Islet precursor cell (in vitro differentiated cells): Measurements from ENCODE around the gene CASP9.
"Not testable (repeated sequence)": the region's sequence is repeated elsewhere in the genome, so short reads cannot be mapped to it uniquely, and the experiment has no call there.

Source experiments
- DNase-seq: peaks from one replicate; pipeline ENCODE4 v3.0.0-alpha.2; 2018

CASP9 gene

DNA sequence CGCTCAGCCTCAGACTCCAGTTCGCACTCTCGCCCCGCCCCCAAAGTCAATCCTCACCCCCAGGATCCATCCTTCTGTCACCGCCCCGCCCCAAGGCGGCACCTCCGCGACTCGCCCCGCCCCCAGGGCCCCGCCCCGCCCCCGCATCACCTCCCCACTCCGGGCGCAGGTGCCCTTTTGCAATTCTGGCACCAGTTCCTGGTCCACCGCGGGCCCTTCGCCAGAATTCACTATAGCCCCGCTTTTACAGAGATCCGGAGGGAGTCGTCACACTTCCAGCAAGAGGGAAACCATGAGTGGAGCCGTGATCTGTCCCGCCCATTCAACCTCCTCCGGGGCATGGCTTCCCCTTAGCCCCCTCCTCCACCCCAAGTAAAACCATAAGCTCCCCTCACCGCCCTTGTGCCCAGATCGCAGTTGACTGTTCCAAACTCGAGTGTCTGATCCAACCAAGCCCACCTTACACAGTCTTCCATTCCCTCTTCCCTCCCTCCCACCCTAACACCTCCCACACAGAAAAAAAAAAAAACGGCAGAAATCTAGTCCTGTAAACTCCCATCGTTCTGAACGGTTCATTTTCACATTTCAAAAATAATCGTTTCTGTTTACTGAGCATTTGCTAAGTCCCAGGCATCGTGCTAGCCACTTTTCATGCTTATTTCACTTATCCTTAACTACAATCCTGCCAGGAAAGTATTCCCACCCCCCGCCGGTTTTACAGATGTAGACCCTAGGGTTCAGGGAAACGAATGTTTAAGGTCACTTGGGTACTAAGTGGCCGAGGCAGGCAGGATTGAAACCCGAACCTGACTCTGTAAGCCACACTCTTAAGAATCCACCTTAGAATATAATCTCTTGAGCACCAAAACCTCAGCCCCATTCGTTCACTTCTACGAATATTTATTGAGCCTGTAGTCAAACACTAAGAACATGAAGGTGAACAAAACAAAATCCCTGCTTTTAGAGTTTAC is 1.3 kb upstream of the CASP9 start:
- no peak for DNase-seq

DNA sequence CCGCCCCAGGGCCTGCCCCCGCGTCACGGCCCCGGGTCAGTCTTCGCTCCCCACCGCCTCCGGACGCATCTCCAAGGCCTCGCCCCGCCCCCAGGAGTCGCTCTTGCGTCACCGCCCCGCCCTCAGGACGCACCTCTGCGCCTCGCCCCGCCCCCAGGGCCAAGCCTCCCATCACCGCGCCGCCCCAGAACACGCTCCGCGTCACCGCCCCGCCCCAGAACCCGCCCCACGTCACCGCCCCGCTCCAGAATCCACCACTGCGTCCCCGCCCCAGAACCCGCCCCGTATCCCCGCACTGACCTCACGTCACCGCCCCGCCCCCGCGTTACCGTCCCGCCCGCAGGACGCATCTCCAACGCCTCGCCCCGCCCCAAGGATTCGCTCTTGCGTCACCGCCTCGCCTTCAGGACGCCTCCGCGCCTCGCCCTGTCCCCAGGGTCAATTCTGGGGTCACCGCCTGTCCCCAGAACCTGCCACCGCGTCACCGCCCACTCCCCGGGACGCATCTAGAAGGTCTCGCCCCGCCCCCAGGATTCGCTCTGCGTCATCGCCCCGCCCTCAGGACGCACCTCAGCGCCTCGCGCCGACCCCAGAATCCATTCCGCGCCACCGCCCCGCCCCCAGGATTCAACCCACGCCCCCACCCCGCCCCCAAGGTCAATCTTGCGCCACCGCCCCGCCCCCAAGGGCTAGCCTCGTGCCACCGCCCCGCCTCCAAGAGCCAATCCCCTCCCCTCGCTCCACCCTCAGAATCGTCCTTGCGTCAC is 451 bp upstream of the CASP9 start:
- DNase-seq: peak; percentile 100

- DNase-seq: peak; percentile 31
Measured at GRCh38 chr1:15523104-15524020, 653 bp downstream of the CASP9 start.

- peak; percentile 17 for DNase-seq
Measured at GRCh38 chr1:15522551-15522950, 1.5 kb downstream of the CASP9 start.

GRCh38 chr1:15521206-15521906 is 2.7 kb downstream of the CASP9 start:
- DNase-seq: peak; percentile 26

DNA sequence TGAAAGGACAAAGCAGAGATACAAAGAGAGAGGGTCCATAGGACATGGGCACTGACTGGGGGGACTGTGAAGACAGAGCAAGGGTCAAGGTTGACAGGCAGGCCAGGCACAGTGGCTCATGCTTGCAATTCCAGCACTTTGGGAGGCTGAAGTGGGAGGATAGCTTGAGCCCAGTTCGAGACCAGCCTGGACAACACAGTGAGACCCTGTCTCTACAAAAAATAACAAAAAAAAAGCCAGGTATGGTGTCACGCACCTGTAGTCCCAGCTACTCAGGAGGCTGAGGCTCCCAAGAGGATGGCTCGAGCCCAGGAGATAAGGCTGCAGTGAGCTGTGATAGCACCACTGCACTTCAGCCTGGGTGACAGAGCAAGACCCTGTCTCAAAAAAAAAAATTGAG is 4.4 kb downstream of the CASP9 start:
- peak; percentile 12 for DNase-seq

DNA sequence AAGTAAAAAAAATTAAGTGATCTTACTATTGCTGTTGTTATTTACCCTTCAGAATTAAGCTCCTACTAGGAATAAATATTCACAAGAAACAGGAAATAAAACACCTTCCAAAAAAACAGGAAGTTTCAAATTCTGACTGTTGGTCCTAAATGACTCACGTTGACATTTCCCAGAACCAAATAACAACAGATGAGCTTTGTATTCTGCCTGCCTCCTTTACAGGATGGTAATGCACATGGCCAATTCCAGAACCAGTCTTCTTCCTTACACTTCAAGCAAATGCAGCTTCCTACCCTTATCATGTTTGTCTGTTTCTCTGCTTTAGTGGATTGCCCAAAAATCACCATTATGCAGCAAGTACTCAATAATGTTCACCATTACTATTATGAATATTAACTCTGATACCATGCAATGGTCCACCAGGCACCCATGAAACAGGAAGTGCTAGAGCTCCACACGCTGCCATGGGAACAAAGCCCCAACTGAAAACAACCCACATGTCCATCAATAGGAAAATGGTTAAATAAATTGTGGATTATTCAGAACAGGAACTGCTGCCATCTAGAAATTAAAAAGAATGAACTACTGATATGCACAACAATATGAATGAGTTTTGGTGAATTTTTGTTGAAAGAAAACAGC is 8.9 kb downstream of the CASP9 start:
- peak; percentile 28 for DNase-seq

DNA sequence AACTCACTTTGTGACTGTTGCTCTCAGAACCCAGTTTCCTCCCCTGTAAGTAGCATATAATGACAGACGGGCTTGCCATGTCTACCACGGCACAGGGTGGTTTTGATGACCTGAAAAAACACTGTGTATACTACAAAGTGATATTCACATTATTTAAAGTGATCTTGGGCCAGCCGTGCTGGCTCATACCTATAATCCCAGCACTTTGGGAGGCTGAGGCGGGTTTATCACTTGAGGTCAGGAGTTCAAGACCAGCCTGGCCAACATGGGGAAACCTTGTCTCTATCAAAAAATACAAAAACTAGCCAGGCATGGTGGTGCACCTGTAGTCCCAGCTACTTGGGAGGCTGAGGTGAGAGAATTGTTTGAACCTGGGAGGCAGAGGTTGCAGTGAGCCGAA is 9.5 kb downstream of the CASP9 start:
- DNase-seq: not testable (repeated sequence)

- no peak for DNase-seq
Measured at GRCh38 chr1:15513919-15514318, 10.1 kb downstream of the CASP9 start.

DNA sequence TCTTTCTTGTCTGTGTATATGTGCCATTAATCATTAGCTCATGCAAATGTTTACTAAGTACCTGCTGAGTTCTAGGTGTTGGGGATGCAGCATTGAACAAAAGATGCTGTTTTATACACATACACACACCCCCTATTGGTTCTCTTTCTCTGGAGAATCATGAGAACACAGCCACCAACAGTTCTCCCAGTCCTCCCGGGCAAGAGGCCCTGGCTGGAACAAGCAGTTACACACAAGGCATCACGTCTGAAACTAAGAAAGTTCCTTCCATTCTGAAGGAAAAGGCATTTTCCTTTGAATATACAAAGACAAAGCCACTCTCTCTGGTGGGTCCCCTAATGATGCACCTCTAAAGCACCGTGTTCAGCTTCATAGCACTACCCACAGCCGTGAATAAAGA is 10.8 kb downstream of the CASP9 start:
- peak; percentile 31 for DNase-seq

GRCh38 chr1:15510611-15511405 is 13.2 kb downstream of the CASP9 start:
- peak; percentile 44 for DNase-seq

GRCh38 chr1:15509586-15509985 is 14.4 kb downstream of the CASP9 start:
- DNase-seq: peak; percentile 23

DNA sequence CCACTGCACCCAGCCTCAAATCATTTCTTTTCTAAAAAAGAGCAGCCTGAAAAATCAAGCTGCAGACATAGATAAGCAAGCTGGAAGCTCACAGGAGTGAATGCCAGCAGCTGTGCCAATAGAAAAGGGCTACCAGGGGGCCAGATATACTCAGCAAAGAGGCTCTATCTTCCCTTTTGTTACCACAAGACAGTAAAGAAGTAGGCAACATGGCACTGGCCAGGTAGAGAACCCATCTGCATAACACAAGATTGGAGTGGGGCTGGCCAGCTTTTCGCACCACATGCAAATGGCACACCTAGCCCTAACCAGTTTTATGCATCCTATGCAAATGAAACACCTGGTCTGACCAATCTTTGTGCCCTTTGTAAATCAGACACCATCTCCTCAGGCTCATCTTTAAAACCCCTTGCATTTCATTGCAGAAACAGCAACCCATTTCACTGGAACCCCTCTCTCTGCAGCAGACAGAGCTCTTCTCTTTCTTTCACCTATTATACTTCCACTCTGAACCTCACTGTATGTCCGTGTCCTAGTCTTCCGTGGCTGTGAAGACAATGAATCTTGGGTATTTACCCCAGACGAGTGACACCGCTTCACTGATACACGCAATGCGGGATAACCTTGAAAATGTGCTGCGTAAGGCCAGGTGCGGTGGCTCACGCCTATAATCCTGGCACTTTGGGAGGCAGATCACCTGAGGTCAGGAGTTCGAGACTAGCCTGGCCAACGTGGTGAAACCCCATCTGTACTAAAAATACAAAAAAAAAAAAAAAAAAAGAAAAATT is 15.1 kb downstream of the CASP9 start:
- peak; percentile 50 for DNase-seq

DNA sequence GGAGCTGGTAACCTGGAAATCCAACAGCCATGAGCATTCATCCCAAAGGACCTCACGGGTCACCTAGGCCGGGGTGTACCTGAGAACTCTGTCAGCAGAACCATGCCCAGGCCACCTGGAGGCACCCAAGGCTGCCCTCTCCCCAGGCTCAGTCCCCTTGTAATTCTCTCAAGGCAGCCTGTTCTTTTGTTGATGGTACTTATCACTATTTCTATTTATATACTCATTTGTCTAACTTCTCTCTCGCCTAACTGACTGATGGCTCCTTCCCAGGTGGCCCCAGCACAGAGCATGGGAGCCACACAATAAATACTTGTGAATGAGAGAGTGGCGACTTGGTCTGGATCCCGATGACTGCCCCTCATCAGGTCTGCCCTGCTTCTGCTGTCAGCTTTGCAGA is 16.7 kb downstream of the CASP9 start:
- peak; percentile 23 for DNase-seq

DNA sequence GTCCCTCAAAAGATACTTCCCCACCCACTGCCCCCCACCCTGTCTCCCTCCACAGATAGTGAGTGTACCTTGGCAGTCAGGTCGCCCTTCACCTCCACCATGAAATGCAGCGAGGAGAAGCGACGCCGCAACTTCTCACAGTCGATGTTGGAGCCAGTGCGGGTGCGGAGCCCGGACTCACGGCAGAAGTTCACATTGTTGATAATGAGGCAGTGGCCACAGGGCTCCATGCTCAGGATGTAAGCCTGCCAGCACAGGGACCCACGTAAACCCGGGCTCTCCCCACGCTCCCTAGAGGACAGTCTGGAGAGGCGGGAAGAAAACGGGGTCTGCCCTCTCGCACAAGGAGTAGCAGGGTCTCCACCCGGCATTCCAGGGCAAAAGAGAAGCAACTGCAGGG is 17.2 kb downstream of the CASP9 start:
- no peak for DNase-seq

DNA sequence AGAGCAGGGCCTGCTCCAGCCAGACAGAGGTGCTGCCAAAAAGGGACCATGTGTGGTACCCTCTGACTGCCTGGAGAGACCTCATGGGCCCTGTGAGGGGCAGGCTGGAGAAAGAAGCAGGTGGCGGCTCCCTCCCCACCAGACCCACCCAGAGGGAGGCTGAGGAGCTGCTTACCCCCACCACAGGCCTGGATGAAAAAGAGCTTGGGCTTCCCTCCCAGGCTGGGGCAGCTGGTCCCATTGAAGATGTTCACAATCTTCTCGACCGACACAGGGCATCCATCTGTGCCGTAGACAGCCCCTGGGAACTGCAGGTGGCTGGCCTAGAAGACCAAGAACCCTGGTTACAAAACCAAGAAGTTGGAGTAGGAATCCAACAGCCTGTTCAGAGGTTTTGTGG is 19.6 kb downstream of the CASP9 start:
- DNase-seq: no peak

GRCh38 chr1:15501208-15502032 is 22.6 kb downstream of the CASP9 start:
- DNase-seq: peak; percentile 84

DNA sequence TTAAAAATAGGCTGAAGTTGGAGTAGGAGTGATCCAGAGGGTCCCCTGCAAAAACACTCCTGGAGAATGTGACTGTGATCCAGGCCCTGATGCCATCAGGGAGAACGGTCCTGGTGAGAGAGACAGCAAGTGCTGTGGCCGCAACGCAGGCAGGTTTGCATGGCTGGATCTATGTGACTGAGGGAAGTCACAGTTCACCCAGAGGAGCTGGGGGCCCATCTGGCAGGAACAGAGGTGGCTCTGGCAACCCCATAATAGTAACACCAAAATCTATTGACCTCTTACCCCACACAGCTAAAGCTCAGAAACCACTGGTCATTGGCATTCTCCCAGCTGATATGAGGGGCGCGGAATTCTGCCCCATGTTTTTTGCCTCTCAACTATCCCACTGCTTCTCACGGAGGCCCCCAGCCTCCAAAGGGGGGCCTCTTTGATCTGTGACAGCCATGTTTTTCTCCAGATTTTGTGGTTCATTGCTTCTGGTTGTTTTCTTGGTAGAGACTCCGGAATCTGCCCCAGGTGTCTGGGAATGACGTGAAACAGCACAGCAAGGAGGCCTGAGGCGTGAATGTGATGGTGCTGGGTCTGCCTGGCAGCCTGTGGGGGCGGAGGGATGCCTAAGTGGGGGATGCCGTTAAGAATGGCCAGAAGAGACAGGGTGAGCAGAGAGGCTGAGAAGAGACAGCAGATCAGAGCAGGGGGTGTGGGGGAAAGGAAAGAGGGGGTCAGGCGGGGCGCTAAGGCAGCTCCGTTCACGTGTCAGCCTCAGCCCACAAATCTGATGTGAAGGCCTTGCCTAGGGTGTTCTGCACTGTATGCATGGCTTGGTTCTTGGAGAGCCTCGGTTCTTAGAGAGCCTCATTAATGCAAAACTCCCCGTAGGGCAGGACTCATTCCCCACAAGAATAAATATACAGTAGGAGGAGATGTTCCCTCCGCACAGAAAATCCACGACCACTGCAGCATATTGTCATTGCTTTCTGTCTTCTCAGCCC is 23.5 kb downstream of the CASP9 start:
- DNase-seq: peak; percentile 80
